B cell (primary cell): ENCODE results near the gene PGBD5. TPM values are rescaled to one million over a fixed set of nuclear protein-coding genes. Genes with fewer than 3 reads are reported as not detected.

Experiments used
- ATAC-seq: fragments of 200-7000 bp; cut with Tn5 transposase; one replicate; pipeline ENCODE4 v1.10.0; 2021; ENCODE audit warnings: low read depth, mild to moderate bottlenecking, moderate number of reproducible peaks, moderate library complexity
- CTCF ChIA-PET: fragments of 350-600 bp; sonication (Branson Sonifier 250); formaldehyde crosslinking; loops from one replicate; lab custom pipeline; 2021; ENCODE audit warnings: antibody characterized with exemption, inconsistent platforms; lab: Charles Lee
- POLR2A ChIA-PET: fragments of 350-600 bp; sonication (Branson Sonifier 250); formaldehyde crosslinking; loops from one replicate; lab custom pipeline; 2021; ENCODE audit warnings: antibody characterized with exemption; lab: Charles Lee
- DNase-seq: peaks from one replicate; pipeline ENCODE4 v3.0.0; 2013
- H2AFZ ChIP-seq: 2 replicates; pipeline ENCODE4 v1.6.1; 2012; ENCODE audit warnings: mild to moderate bottlenecking, low read depth, low read length; ENCODE audit not compliant: insufficient read depth, poor library complexity, severe bottlenecking
- H3K27ac ChIP-seq, 2 donors: 1 replicate in 1 of 2; 2 replicates in 1 of 2; pipeline ENCODE4 v1.5.1; 2012 to 2013; ENCODE audit warnings: low read length in 2 of 2, mild to moderate bottlenecking in 2 of 2, moderate library complexity in 1 of 2
- H3K27me3 ChIP-seq, 4 experiments: fragments of 200-600 bp in 1 of 4; sonication (generic) in 1 of 4; replicated peaks in 1 of 4; 1 replicate in 2 of 4; 2 replicates in 2 of 4; pipeline versions ENCODE4 v1.6.1 to v1.7.0; 2013 to 2016; ENCODE audit warnings: low read length in 3 of 4, mild to moderate bottlenecking in 2 of 4, mixed read lengths in 1 of 4, moderate library complexity in 1 of 4; ENCODE audit not compliant: insufficient read depth in 4 of 4, control insufficient read depth in 3 of 4; ENCODE audit errors: control extremely low read depth in 1 of 4
- H3K36me3 ChIP-seq, 2 experiments: replicated peaks in 1 of 2; 1 replicate in 1 of 2; 2 replicates in 1 of 2; pipeline versions ENCODE4 v1.6.1 to v1.7.1; 2013; ENCODE audit warnings: low read length in 1 of 2; ENCODE audit not compliant: insufficient read depth in 2 of 2, control insufficient read depth in 1 of 2; ENCODE audit errors: control extremely low read depth in 1 of 2, extremely low read depth in 1 of 2
- H3K4me1 ChIP-seq, 2 donors: fragments of 200-600 bp in 1 of 2; sonication (generic) in 1 of 2; 1 replicate in 1 of 2; 2 replicates in 1 of 2; pipeline versions ENCODE4 v1.5.1 to v1.6.1; 2013 to 2017; ENCODE audit warnings: low read length in 2 of 2; ENCODE audit not compliant: control insufficient read depth in 2 of 2, insufficient read depth in 2 of 2
- H3K4me2 ChIP-seq: replicated peaks from 2 replicates; pipeline ENCODE3; 2012; ENCODE audit warnings: mild to moderate bottlenecking, low read depth, low read length; ENCODE audit not compliant: poor library complexity, severe bottlenecking
- H3K4me3 ChIP-seq, 5 experiments: fragments of 200-600 bp in 1 of 5; sonication (generic) in 1 of 5; 1 replicate in 3 of 5; 2 replicates in 2 of 5; pipeline versions ENCODE4 v1.5.1 to v1.7.0; 2011 to 2016; ENCODE audit warnings: low read length in 4 of 5, mild to moderate bottlenecking in 4 of 5, low read depth in 2 of 5, control low read depth in 1 of 5, moderate library complexity in 1 of 5; ENCODE audit not compliant: insufficient read depth in 1 of 5; ENCODE audit errors: control extremely low read depth in 1 of 5, extremely low read depth in 1 of 5
- H3K79me2 ChIP-seq: fragments of 200-600 bp; sonication (generic); one replicate; pipeline ENCODE4 v1.6.0; 2016; ENCODE audit warnings: low read length; ENCODE audit not compliant: control insufficient read depth, insufficient read depth
- H3K9ac ChIP-seq: fragments of 200-600 bp; sonication (generic); 2 replicates; pipeline ENCODE4 v1.6.1; 2017; ENCODE audit warnings: mild to moderate bottlenecking, low read length, moderate library complexity
- H3K9me3 ChIP-seq, 3 donors: one replicate each; pipeline versions ENCODE4 v1.6.1 to v1.7.1; 2013; ENCODE audit warnings: low read length in 2 of 3; ENCODE audit not compliant: control insufficient read depth in 2 of 3, insufficient read depth in 1 of 3; ENCODE audit errors: control extremely low read depth in 1 of 3
- H4K20me1 ChIP-seq: 2 replicates; pipeline ENCODE4 v1.6.0; 2012; ENCODE audit warnings: mild to moderate bottlenecking, low read length; ENCODE audit not compliant: insufficient read depth, control insufficient read depth, poor library complexity, severe bottlenecking
- H3K27ac Mint-ChIP-seq: one replicate; pipeline ENCODE4 v1.8.0; 2021; ENCODE audit warnings: mixed read lengths
- H3K27me3 Mint-ChIP-seq: one replicate; pipeline ENCODE4 v1.8.0; 2021; ENCODE audit warnings: mixed read lengths
- H3K4me1 Mint-ChIP-seq: one replicate; pipeline ENCODE4 v1.8.0; 2021; ENCODE audit warnings: mixed read lengths
- H3K4me3 Mint-ChIP-seq: one replicate; pipeline ENCODE4 v1.8.0; 2021; ENCODE audit warnings: mixed read lengths
- H3K9me3 Mint-ChIP-seq: one replicate; pipeline ENCODE4 v1.8.0; 2022; ENCODE audit warnings: mixed read lengths; ENCODE audit not compliant: insufficient read depth
- CTCF ChIP-seq: fragments of 200-600 bp; IDR thresholded peaks from one replicate; pipeline ENCODE4 v1.8.0; 2022; ENCODE audit warnings: antibody characterized with exemption, mild to moderate bottlenecking
- EZH2 ChIP-seq: IDR thresholded peaks from 2 replicates; pipeline ENCODE4 v1.6.1; 2012; ENCODE audit warnings: borderline replicate concordance, low read depth, mild to moderate bottlenecking, moderate library complexity, low read length; ENCODE audit not compliant: insufficient read depth, poor library complexity, severe bottlenecking
- WGBS: methylation state at CpG from one replicate; pipeline ENCODE4 v1.1.5; 2013; ENCODE audit warnings: missing lambda C conversion rate; ENCODE audit not compliant: insufficient coverage; 5-methylcytosine and 5-hydroxymethylcytosine counted together
- intact Hi-C: fragments of 100-400 bp; cut with micrococcal nuclease; formaldehyde crosslinking; loops from one replicate; pipeline ENCODE4 v1.10.0; 2022
- polyA plus RNA-seq: library from polyadenylated mRNA; depleted of rRNA; stranded (reverse); fragments of >200 nt; gene quantifications from 2 replicates; pipeline ENCODE4 v1.2.3, GENCODE V29; 2012
- total RNA-seq, 2 donors: library from RNA; stranded (reverse); fragments of 120-200 nt in 1 of 2; gene quantifications; 1 replicate in 1 of 2; 2 replicates in 1 of 2; pipeline versions ENCODE4 v1.2.3 to v1.2.4, GENCODE V29; 2013 to 2022

Gene PGBD5
- total and polyA plus RNA-seq, 2 donors (not counting 1 experiment from before 2014, with no cell fraction given) = 0.07 TPM; not detected in 1

GRCh38 chr1:230348386-230349019 lies 77.6 kb downstream of the PGBD5 start:
- H3K27ac Mint-ChIP-seq = no peak overlapping the region
- no peaks in the 10 kb centered on the region for H3K79me2 ChIP-seq
- H3K27me3 Mint-ChIP-seq = peaks cover 19% of the 10 kb centered on the region
- no peak overlapping the region for H3K4me3 ChIP-seq
- H3K9me3 ChIP-seq = no peaks in the 10 kb centered on the region
- no peaks in the 10 kb centered on the region for H3K9me3 Mint-ChIP-seq
- TF ChIP-seq EZH2 (no peak), CTCF (no peak)
- no peak overlapping the region for H3K4me3 Mint-ChIP-seq
- 84% methylated on average over 7 of the region's 9 CpGs for WGBS
- DNase-seq (no peak), ATAC-seq (no peak)
- no peaks in the 10 kb centered on the region for H3K4me1 Mint-ChIP-seq
- H3K27me3 ChIP-seq = peaks cover 0 to 3% (median 0%) of the 10 kb centered on the region in 4 experiments
- H3K4me2 ChIP-seq = no peak overlapping the region
- CTCF ChIA-PET = no interaction called here
- H3K4me1 ChIP-seq = no peaks in the 10 kb centered on the region
- no peaks in the 10 kb centered on the region for H3K36me3 ChIP-seq
- intact Hi-C loops = no loop called here
- H4K20me1 ChIP-seq = no peaks in the 10 kb centered on the region
- H2AFZ ChIP-seq = no peak overlapping the region
- H3K27ac ChIP-seq = no peak overlapping the region
- POLR2A ChIA-PET = no interaction called here
- no peak overlapping the region for H3K9ac ChIP-seq

DNA sequence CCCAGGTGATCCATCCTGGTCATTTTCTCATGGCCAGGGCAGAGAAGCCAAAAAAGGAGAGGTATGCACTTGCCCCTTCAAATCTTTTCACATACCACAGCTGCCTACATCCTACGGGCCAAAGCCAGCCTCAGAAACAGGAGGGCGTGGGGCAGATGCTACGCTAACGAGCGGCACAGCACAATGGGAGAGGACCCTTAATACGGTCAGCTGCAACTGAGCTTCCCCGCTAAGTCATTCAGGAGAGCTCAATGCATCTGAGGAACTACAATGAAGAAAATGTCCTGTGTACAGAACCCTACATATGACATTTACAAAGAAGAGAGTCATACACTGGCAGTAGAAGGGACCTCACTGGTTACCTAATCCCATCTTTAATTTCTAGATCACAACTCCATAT lies 78.2 kb downstream of the PGBD5 start:
- TF ChIP-seq CTCF (no peak), EZH2 (no peak)
- H3K4me1 ChIP-seq = no peaks in the 10 kb centered on the region
- H3K79me2 ChIP-seq = no peaks in the 10 kb centered on the region
- DNase-seq = no peak
- Mint-ChIP-seq H3K4me1 (no peaks in the 10 kb centered on the region), H3K27ac (no peak overlapping the region), H3K27me3 (peaks cover 21% of the 10 kb centered on the region), H3K4me3 (no peak overlapping the region), H3K9me3 (no peaks in the 10 kb centered on the region)
- intact Hi-C loops = no loop called here
- POLR2A ChIA-PET = no interaction called here
- CTCF ChIA-PET = no interaction called here
- whole genome bisulfite sequencing = 89% methylated on average over 5 of the region's 7 CpGs
- no peak overlapping the region for H3K4me3 ChIP-seq
- no peaks in the 10 kb centered on the region for H3K36me3 ChIP-seq
- H3K27ac ChIP-seq = no peak overlapping the region
- H3K9ac ChIP-seq = no peak overlapping the region
- no peaks in the 10 kb centered on the region for H4K20me1 ChIP-seq
- peaks cover 0 to 3% (median 0%) of the 10 kb centered on the region in 4 experiments for H3K27me3 ChIP-seq
- no peak overlapping the region for H2AFZ ChIP-seq
- no peak for ATAC-seq
- no peak overlapping the region for H3K4me2 ChIP-seq
- no peaks in the 10 kb centered on the region for H3K9me3 ChIP-seq
